SK-N-MC (cell line): Measurements from ENCODE around the gene MARK3.

Experiments used
- EZH2 ChIP-seq: fragments of 200-600 bp; sonication (generic); IDR thresholded peaks from one replicate; pipeline ENCODE4 v1.6.1; 2017; ENCODE audit warnings: antibody characterized with exemption
- POLR2AphosphoS5 ChIP-seq: IDR thresholded peaks from 2 replicates; pipeline ENCODE4 v1.6.1; 2012; ENCODE audit warnings: mild to moderate bottlenecking, low read depth, low read length, borderline replicate concordance

DNA sequence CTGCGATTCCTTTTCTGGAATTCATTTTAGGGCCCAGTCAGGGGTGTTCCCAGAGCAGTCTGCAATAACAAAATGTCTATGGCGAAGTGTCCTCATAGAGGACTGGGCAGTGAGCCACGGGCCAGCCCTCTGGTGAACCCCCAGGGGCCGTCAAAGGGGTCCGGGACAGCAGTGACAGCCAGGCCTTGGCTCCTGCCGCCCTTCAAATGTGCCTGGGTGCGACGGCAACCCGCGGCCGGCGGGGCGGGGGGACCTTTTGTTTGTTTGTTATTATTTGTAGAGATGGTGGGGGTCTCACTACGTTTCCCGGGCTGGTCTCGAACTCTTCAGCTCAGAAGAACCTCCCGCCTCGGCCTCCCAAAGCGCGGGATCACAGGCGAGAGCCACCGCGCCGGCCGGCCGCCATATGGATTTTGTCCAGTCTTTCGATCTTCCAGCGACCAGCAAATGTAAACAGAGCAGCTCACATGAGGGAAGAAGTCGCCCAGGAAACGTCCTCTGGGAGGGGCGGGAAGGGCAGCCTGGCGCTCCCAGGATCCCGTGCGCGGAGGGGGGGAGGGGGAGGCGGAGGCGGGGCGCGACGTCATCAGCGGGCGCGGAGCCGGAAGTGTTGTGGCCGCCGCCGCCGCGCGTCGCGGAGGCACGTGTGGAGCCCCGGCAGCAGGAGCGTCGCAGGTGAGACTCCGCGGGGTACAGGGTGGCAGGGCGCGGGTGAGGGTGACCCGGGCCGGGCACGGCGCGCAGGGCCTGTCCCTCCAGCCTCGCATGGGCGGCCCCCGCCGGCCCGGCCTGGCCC, 143.6 kb downstream of the MARK3 start, which contains the start of gene TRMT61A:
- TF ChIP-seq EZH2 = no peak
- peak; percentile 76; the same call in 1 of the 2 replicates for TF ChIP-seq POLR2AphosphoS5
